Measurements from ENCODE around the gene MYO7B. TPM values are rescaled to one million over a fixed set of nuclear protein-coding genes. Genes with fewer than 3 reads are reported as not detected.

Gene MYO7B
- total and polyA plus RNA-seq, 2 donors (not counting 1 experiment from before 2014, with no cell fraction given) = under 0.01 TPM; not detected in 1

GRCh38 chr2:127609031-127609751 lies 73.7 kb downstream of the MYO7B start:
- DNase-seq (ENCODE audit: low read depth in 2 of 2) = no peak
- Histone ChIP-seq H3K36me3 (ENCODE audit: control insufficient read depth, insufficient read depth, low read length) (no peaks in the 10 kb centered on the region), H3K4me1 (ENCODE audit: control insufficient read depth, extremely low read depth, insufficient read depth, low read length) (no peaks in the 10 kb centered on the region), H3K9ac (ENCODE audit: insufficient read depth, low read length) (no peak overlapping the region), H3K27me3 (ENCODE audit: control insufficient read depth, insufficient read depth, low read length) (peaks cover under 1% of the 10 kb centered on the region), H3K79me2 (ENCODE audit: control insufficient read depth, insufficient read depth, low read length) (no peaks in the 10 kb centered on the region), H4K20me1 (ENCODE audit: control insufficient read depth, extremely low read depth, insufficient read depth, low read length) (no peaks in the 10 kb centered on the region), H3K9me3 (ENCODE audit: control insufficient read depth, insufficient read depth, low read depth, low read length) (no peaks in the 10 kb centered on the region), H2AFZ (ENCODE audit: low read length) (no peak overlapping the region), H3K4me2 (ENCODE audit: extremely low read depth, insufficient read depth, low read length) (no peak overlapping the region), H3K4me3 (replicated peaks in 1 of 4; ENCODE audit: control extremely low read depth in 1 of 4, insufficient read depth in 1 of 4, low read depth in 3 of 4, low read length in 4 of 4) (no peak overlapping the region), H3K27ac (ENCODE audit: insufficient read depth, low read length) (no peak overlapping the region)
- TF ChIP-seq CTCF (conservative IDR thresholded peaks at IDR 0.05 in 1 of 2, IDR thresholded peaks at IDR 0.05 in 1 of 2; ENCODE audit: low read depth in 1 of 2, low read length in 2 of 2) = no peak
- no peak for TF ChIP-seq EZH2 (IDR thresholded peaks at IDR 0.05; ENCODE audit: low read length, missing control alignments)

- no peak for DNase-seq (ENCODE audit: low read depth in 2 of 2)
- peaks cover 7% of the 10 kb centered on the region for H3K27me3 ChIP-seq (ENCODE audit: control insufficient read depth, insufficient read depth, low read length)
- no peaks in the 10 kb centered on the region for H4K20me1 ChIP-seq (ENCODE audit: control insufficient read depth, extremely low read depth, insufficient read depth, low read length)
- no peaks in the 10 kb centered on the region for H3K9me3 ChIP-seq (ENCODE audit: control insufficient read depth, insufficient read depth, low read depth, low read length)
- no peak overlapping the region for H2AFZ ChIP-seq (ENCODE audit: low read length)
- H3K4me2 ChIP-seq (ENCODE audit: extremely low read depth, insufficient read depth, low read length) = no peak overlapping the region
- no peak overlapping the region for H3K4me3 ChIP-seq (replicated peaks in 1 of 4; ENCODE audit: control extremely low read depth in 1 of 4, insufficient read depth in 1 of 4, low read depth in 3 of 4, low read length in 4 of 4)
- no peaks in the 10 kb centered on the region for H3K4me1 ChIP-seq (ENCODE audit: control insufficient read depth, extremely low read depth, insufficient read depth, low read length)
- H3K36me3 ChIP-seq (ENCODE audit: control insufficient read depth, insufficient read depth, low read length) = no peaks in the 10 kb centered on the region
- no peaks in the 10 kb centered on the region for H3K79me2 ChIP-seq (ENCODE audit: control insufficient read depth, insufficient read depth, low read length)
- TF ChIP-seq CTCF (conservative IDR thresholded peaks at IDR 0.05 in 1 of 2, IDR thresholded peaks at IDR 0.05 in 1 of 2; ENCODE audit: low read depth in 1 of 2, low read length in 2 of 2) (no peak), EZH2 (IDR thresholded peaks at IDR 0.05; ENCODE audit: low read length, missing control alignments) (no peak)
- no peak overlapping the region for H3K27ac ChIP-seq (ENCODE audit: insufficient read depth, low read length)
- H3K9ac ChIP-seq (ENCODE audit: insufficient read depth, low read length) = no peak overlapping the region
Observed at GRCh38 chr2:127609818-127610217, 74.3 kb downstream of the MYO7B start.

GRCh38 chr2:127610561-127610960 lies 75.1 kb downstream of the MYO7B start:
- H3K9me3 ChIP-seq (ENCODE audit: control insufficient read depth, insufficient read depth, low read depth, low read length) = no peaks in the 10 kb centered on the region
- H3K27ac ChIP-seq (ENCODE audit: insufficient read depth, low read length) = no peak overlapping the region
- H3K36me3 ChIP-seq (ENCODE audit: control insufficient read depth, insufficient read depth, low read length) = no peaks in the 10 kb centered on the region
- no peaks in the 10 kb centered on the region for H3K79me2 ChIP-seq (ENCODE audit: control insufficient read depth, insufficient read depth, low read length)
- no peak overlapping the region for H2AFZ ChIP-seq (ENCODE audit: low read length)
- H3K4me2 ChIP-seq (ENCODE audit: extremely low read depth, insufficient read depth, low read length) = no peak overlapping the region
- H3K4me3 ChIP-seq (replicated peaks in 1 of 4; ENCODE audit: control extremely low read depth in 1 of 4, insufficient read depth in 1 of 4, low read depth in 3 of 4, low read length in 4 of 4) = no peak overlapping the region
- H3K27me3 ChIP-seq (ENCODE audit: control insufficient read depth, insufficient read depth, low read length) = peaks cover 8% of the 10 kb centered on the region
- DNase-seq (ENCODE audit: low read depth in 2 of 2) = no peak
- no peaks in the 10 kb centered on the region for H4K20me1 ChIP-seq (ENCODE audit: control insufficient read depth, extremely low read depth, insufficient read depth, low read length)
- no peaks in the 10 kb centered on the region for H3K4me1 ChIP-seq (ENCODE audit: control insufficient read depth, extremely low read depth, insufficient read depth, low read length)
- H3K9ac ChIP-seq (ENCODE audit: insufficient read depth, low read length) = no peak overlapping the region
- no peak for TF ChIP-seq CTCF (conservative IDR thresholded peaks at IDR 0.05 in 1 of 2, IDR thresholded peaks at IDR 0.05 in 1 of 2; ENCODE audit: low read depth in 1 of 2, low read length in 2 of 2)
- TF ChIP-seq EZH2 (IDR thresholded peaks at IDR 0.05; ENCODE audit: low read length, missing control alignments) = no peak
